GM12878 (cell line): ENCODE results near the gene BRSK2. TPM values are rescaled to one million over a fixed set of nuclear protein-coding genes. Genes with fewer than 3 reads are reported as not detected.
"Not testable (repeated sequence)": the region's sequence is repeated elsewhere in the genome, so short reads cannot be mapped to it uniquely, and the experiment has no call there.

Experiments used
- ATAC-seq: fragments of 200-7000 bp; cut with Tn5 transposase; 3 replicates; pipeline ENCODE4 v1.9.1; 2020; ENCODE audit warnings: mild to moderate bottlenecking, moderate library complexity
- BruUV-seq: library from RNA; stranded (reverse); fragments of 400-500 nt; replicated peaks from 2 replicates; lab custom pipeline; 2021; lab: Mats Ljungman, UMichigan
- CTCF ChIA-PET: fragments of 300-600 bp; sonication (Branson Sonifier 250); formaldehyde crosslinking; extraction: SDS; loops from one replicate; lab custom pipeline; 2021; ENCODE audit warnings: inconsistent platforms; lab: Yijun Ruan, JAX
- POLR2A ChIA-PET: fragments of 350-600 bp; formaldehyde crosslinking; extraction: SDS; loops from one replicate; lab custom pipeline; 2021; ENCODE audit warnings: inconsistent platforms; lab: Charles Lee
- RAD21 ChIA-PET: fragments of 300-600 bp; sonication (Branson Sonifier 250); formaldehyde crosslinking; loops from one replicate; lab custom pipeline; 2023; ENCODE audit warnings: antibody characterized with exemption; ENCODE audit not compliant: unreplicated experiment; lab: Charles Lee
- SMC1A ChIA-PET: fragments of 300-600 bp; sonication (Branson Sonifier 250); formaldehyde crosslinking; loops from one replicate; lab custom pipeline; 2023; ENCODE audit not compliant: unreplicated experiment, uncharacterized antibody; lab: Charles Lee
- DNase-seq: peaks from one replicate; pipeline ENCODE4 v3.0.0-alpha.2; 2011; ENCODE audit warnings: low read depth, low spot score
- FAIRE-seq: peaks from 3 replicates; lab custom pipeline; 2011; peaks lifted over from hg19 to GRCh38; lab: Jason Lieb, UNC
- H2AFZ ChIP-seq: 2 replicates; pipeline ENCODE4 v1.6.0; 2011; ENCODE audit warnings: low read depth, low read length, control low read depth; ENCODE audit not compliant: control insufficient read depth
- H3K27ac ChIP-seq: 2 replicates; pipeline ENCODE4 v1.5.1; 2011; ENCODE audit warnings: control low read depth; ENCODE audit not compliant: control insufficient read depth, insufficient read depth
- H3K27me3 ChIP-seq, 2 experiments: replicated peaks in 1 of 2; 2 replicates each; pipeline versions ENCODE4 v1.6.0 to v1.6.1; 2011; ENCODE audit warnings: low read length in 1 of 2; ENCODE audit not compliant: control insufficient read depth in 2 of 2, insufficient read depth in 2 of 2
- H3K36me3 ChIP-seq, 2 experiments: 2 replicates each; pipeline ENCODE4 v1.5.1; 2011; ENCODE audit warnings: low read length in 1 of 2; ENCODE audit not compliant: control insufficient read depth in 2 of 2, insufficient read depth in 2 of 2
- H3K4me1 ChIP-seq: 2 replicates; pipeline ENCODE4 v1.6.1; 2011; ENCODE audit warnings: mild to moderate bottlenecking, low read length, moderate library complexity, mixed read lengths; ENCODE audit not compliant: control insufficient read depth, insufficient read depth
- H3K4me2 ChIP-seq: 2 replicates; pipeline ENCODE4 v1.6.0; 2011; ENCODE audit warnings: control low read depth; ENCODE audit not compliant: control insufficient read depth, insufficient read depth
- H3K4me3 ChIP-seq: fragments of 200-600 bp; sonication (generic); 2 replicates; pipeline ENCODE4 v1.5.1; 2016
- H3K79me2 ChIP-seq: 2 replicates; pipeline ENCODE4 v1.6.0; 2011; ENCODE audit warnings: low read length; ENCODE audit not compliant: control insufficient read depth, insufficient read depth
- H3K9ac ChIP-seq: 2 replicates; pipeline ENCODE4 v1.8.0; 2011; ENCODE audit warnings: low read length, control low read depth, mixed read lengths; ENCODE audit not compliant: control insufficient read depth, insufficient read depth
- H3K9me3 ChIP-seq: replicated peaks from 3 replicates; pipeline ENCODE4 v1.5.1; 2011; ENCODE audit warnings: mild to moderate bottlenecking, low read length; ENCODE audit not compliant: control insufficient read depth, insufficient read depth
- H4K20me1 ChIP-seq: 2 replicates; pipeline ENCODE4 v1.6.0; 2011; ENCODE audit not compliant: control insufficient read depth, insufficient read depth
- BCL11A ChIP-seq: IDR thresholded peaks from 2 replicates; pipeline ENCODE4 v1.6.1; 2011; ENCODE audit warnings: low read depth, low read length
- CHD4 ChIP-seq: fragments of 200-600 bp; sonication (generic); IDR thresholded peaks from 2 replicates; pipeline ENCODE4 v1.6.1; 2016; ENCODE audit warnings: mild to moderate bottlenecking
- CREM ChIP-seq: IDR thresholded peaks from 2 replicates; pipeline ENCODE4 v1.6.1; 2014; ENCODE audit warnings: antibody characterized with exemption, low read depth
- LARP7 ChIP-seq: fragments of 450-650 bp; IDR thresholded peaks from 2 replicates; pipeline ENCODE4 v1.6.1; 2017; ENCODE audit warnings: mild to moderate bottlenecking
- MEF2A ChIP-seq: IDR thresholded peaks from 2 replicates; pipeline ENCODE4 v1.6.1; 2011; ENCODE audit warnings: low read depth, mild to moderate bottlenecking, low read length, moderate library complexity; ENCODE audit not compliant: insufficient read depth
- MYB ChIP-seq: fragments of 150-350 bp; IDR thresholded peaks from 2 replicates; pipeline ENCODE4 v1.6.1; 2014; ENCODE audit warnings: mild to moderate bottlenecking, low read depth, low read length, borderline replicate concordance
- MYC ChIP-seq: IDR thresholded peaks from 2 replicates; pipeline ENCODE4 v1.6.1; 2011; ENCODE audit warnings: mild to moderate bottlenecking, low read length, moderate library complexity, inconsistent platforms; ENCODE audit not compliant: insufficient read depth, insufficient replicate concordance, insufficient read length, severe bottlenecking
- NR2C2 ChIP-seq: IDR thresholded peaks from 2 replicates; pipeline ENCODE4 v1.6.1; 2011; ENCODE audit warnings: borderline replicate concordance, low read depth; ENCODE audit not compliant: control insufficient read depth, insufficient read length
- NRF1 ChIP-seq: conservative IDR thresholded peaks from 2 replicates; pipeline ENCODE4 v1.6.1; 2011; ENCODE audit warnings: mild to moderate bottlenecking, low read depth, low read length, improper control_type of control experiment
- RAD21 ChIP-seq: IDR thresholded peaks from 2 replicates; pipeline ENCODE4 v1.6.1; 2011; ENCODE audit warnings: mild to moderate bottlenecking, low read depth, low read length, moderate library complexity; ENCODE audit not compliant: insufficient read depth
- RFX5 ChIP-seq: IDR thresholded peaks from 2 replicates; pipeline ENCODE4 v1.6.1; 2011; ENCODE audit warnings: low read depth, low read length, improper control_type of control experiment
- SIX5 ChIP-seq: IDR thresholded peaks from 2 replicates; pipeline ENCODE4 v1.6.1; 2011; ENCODE audit warnings: mild to moderate bottlenecking, low read depth, low read length, moderate library complexity; ENCODE audit not compliant: severe bottlenecking
- SMAD1 ChIP-seq: fragments of 450-650 bp; IDR thresholded peaks from 2 replicates; pipeline ENCODE4 v1.6.1; 2018; ENCODE audit warnings: mild to moderate bottlenecking, low read depth; ENCODE audit not compliant: partially characterized antibody
- SP1 ChIP-seq: IDR thresholded peaks from one replicate; pipeline ENCODE4 v1.6.1; 2011; ENCODE audit warnings: low read depth, low read length
- ZNF274 ChIP-seq: IDR thresholded peaks from one replicate; pipeline ENCODE4 v1.8.0; 2011; ENCODE audit not compliant: insufficient read length, insufficient read depth
- ZNF622 ChIP-seq: fragments of 450-650 bp; IDR thresholded peaks from 2 replicates; pipeline ENCODE4 v1.6.1; 2017; ENCODE audit warnings: mild to moderate bottlenecking, inconsistent platforms
- WGBS: methylation state at CpG from one replicate; pipeline ENCODE4 v1.1.6; 2016; ENCODE audit warnings: low lambda C conversion rate; ENCODE audit not compliant: insufficient replicate concordance, insufficient coverage; ENCODE audit errors: missing lambda C conversion rate; 5-methylcytosine and 5-hydroxymethylcytosine counted together
- in situ Hi-C: fragments of 300-500 bp; cut with MboI; formaldehyde crosslinking; loops from 9 replicates; pipeline ENCODE4 v1.14.3; 2018; ENCODE audit warnings: mixed read lengths
- intact Hi-C: fragments of 100-400 bp; cut with micrococcal nuclease; formaldehyde crosslinking; loops from one replicate; pipeline ENCODE4 v1.14.2; 2022; ENCODE audit not compliant: unreplicated experiment
- polyA plus RNA-seq, 11 experiments: library from polyadenylated mRNA; depleted of rRNA in 4 of 11; unstranded in 6 of 11; stranded (reverse) in 5 of 11; fragments of >200 nt; fragmentation: Nextera tagmentation in 4 of 11; fragmentation: Illumina TruSeq in 1 of 11; extraction: Ambion mirVana in 4 of 11; extraction: Trizol in 1 of 11; gene quantifications; 1 replicate in 1 of 11; 2 replicates in 10 of 11; pipeline versions ENCODE4 v1.2.1 to v1.2.3, GENCODE V29; 2011 to 2016; ENCODE audit warnings: inconsistent platforms in 2 of 11, missing spikeins in 2 of 11, low read depth in 1 of 11
- total RNA-seq, 4 experiments: library from RNA; depleted of rRNA in 3 of 4; stranded (reverse); fragments of >200 nt in 3 of 4; fragmentation: Illumina TruSeq in 1 of 4; extraction: Trizol in 1 of 4; gene quantifications; 2 replicates each; pipeline versions ENCODE4 v1.2.1 to v1.2.3, GENCODE V29; 2013 to 2021
- TF ChIP-seq, protein P1 (sequence below): fragments of 450-650 bp; IDR thresholded peaks from 2 replicates; pipeline ENCODE4 v1.6.1; 2016; ENCODE audit warnings: mild to moderate bottlenecking

Gene BRSK2
- total and polyA plus RNA-seq, 10 of the 15 experiments (the other 5 are each of a cell fraction or from before 2014, with no cell fraction given) = 0.13 TPM; not detected in 9

DNA sequence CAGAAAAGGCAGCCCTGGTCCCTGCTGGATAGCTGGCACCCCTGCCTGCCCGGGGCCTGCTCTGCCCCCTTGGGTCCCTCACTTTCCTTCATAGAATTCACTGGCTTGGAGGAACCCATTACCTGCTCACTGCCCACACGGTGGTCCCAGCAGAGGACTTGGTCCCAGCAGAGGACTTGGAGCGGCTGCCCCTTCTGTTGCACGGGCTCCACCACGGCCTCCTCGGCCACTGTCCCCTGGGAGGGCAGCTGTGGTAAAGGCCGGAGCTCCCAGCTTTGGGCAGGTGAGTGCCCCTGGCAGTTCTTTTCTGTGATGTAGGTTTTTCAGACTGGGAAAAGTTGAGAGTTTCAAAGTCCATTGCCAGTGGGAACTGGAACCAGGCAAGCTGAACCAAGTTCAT, 25.9 kb downstream of the BRSK2 start:
- Histone ChIP-seq H3K27ac (no peak overlapping the region), H3K9ac (no peak overlapping the region), H3K79me2 (no peaks in the 10 kb centered on the region), H3K27me3 (no peaks in the 10 kb centered on the region), H3K4me1 (no peaks in the 10 kb centered on the region), H3K4me2 (no peak overlapping the region), H3K4me3 (no peak overlapping the region), H2AFZ (no peak overlapping the region), H3K9me3 (peaks cover 8% of the 10 kb centered on the region; the same call in 2 of the 3 replicates), H3K36me3 (no peaks in the 10 kb centered on the region), H4K20me1 (no peaks in the 10 kb centered on the region)
- no peak for ATAC-seq
- ChIA-PET SMC1A (no interaction called here), POLR2A (no interaction called here), CTCF (no interaction called here), RAD21 (no interaction called here)
- intact Hi-C loops (no loop called here), in situ Hi-C loops (no loop called here)
- no peak for DNase-seq
- no peak for FAIRE-seq
- TF ChIP-seq MYC (no peak), BCL11A (no peak), CHD4 (no peak), SIX5 (no peak), SP1 (no peak), LARP7 (no peak), ZNF622 (no peak), NRF1 (no peak), RAD21 (no peak), MEF2A (no peak), NR2C2 (no peak), MYB (no peak), ZNF274 (no peak), SMAD1 (no peak), CREM (no peak), RFX5 (no peak)
- TF ChIP-seq, protein P1, sequence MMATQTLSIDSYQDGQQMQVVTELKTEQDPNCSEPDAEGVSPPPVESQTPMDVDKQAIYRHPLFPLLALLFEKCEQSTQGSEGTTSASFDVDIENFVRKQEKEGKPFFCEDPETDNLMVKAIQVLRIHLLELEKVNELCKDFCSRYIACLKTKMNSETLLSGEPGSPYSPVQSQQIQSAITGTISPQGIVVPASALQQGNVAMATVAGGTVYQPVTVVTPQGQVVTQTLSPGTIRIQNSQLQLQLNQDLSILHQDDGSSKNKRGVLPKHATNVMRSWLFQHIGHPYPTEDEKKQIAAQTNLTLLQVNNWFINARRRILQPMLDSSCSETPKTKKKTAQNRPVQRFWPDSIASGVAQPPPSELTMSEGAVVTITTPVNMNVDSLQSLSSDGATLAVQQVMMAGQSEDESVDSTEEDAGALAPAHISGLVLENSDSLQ = no peak
- WGBS = 21% methylated on average over 7 of the region's 7 CpGs
- no TSS peak for BruUV-seq

DNA sequence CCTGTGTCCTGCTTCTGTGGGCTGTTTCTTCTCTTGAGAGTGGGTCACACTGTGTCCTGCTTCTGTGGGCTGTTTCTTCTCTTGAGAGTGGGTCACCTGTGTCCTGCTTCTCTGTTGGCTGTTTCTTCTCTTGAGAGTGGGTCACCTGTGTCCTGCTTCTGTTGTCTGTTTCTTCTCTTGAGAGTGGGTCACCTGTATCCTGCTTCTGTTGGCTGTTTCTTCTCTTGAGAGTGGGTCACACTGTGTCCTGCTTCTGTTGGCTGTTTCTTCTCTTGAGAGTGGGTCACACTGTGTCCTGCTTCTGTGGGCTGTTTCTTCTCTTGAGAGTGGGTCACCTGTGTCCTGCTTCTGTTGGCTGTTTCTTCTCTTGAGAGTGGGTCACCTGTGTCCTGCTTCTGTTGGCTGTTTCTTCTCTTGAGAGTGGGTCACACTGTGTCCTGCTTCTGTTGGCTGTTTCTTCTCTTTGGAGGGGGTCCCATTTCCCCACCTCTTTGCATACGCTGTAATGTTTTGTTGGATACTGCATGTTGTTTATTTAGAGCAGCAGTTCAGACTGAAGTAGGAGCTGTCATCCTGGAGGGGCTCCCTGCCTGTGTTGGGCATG, 28.6 kb downstream of the BRSK2 start:
- SMC1A ChIA-PET, BruUV-seq, H3K36me3 ChIP-seq, H3K79me2 ChIP-seq, H3K4me2 ChIP-seq, H3K9ac ChIP-seq, CTCF ChIA-PET, FAIRE-seq, H3K27ac ChIP-seq, H3K9me3 ChIP-seq, H2AFZ ChIP-seq, POLR2A ChIA-PET, ATAC-seq, DNase-seq, RAD21 ChIA-PET, H3K4me1 ChIP-seq, intact Hi-C loops, H3K4me3 ChIP-seq, H3K27me3 ChIP-seq, H4K20me1 ChIP-seq, in situ Hi-C loops: not testable (repeated sequence)
- 100% methylated on average over 1 of the region's 1 CpG for WGBS
